Measurements from ENCODE around the gene C12orf54. TPM values are rescaled to one million over a fixed set of nuclear protein-coding genes. Genes with fewer than 3 reads are reported as not detected.
"Not testable (repeated sequence)": the region's sequence is repeated elsewhere in the genome, so short reads cannot be mapped to it uniquely, and the experiment has no call there.

The C12orf54 gene
- total RNA-seq, 1 donor from 2014 or later, result not detected

DNA sequence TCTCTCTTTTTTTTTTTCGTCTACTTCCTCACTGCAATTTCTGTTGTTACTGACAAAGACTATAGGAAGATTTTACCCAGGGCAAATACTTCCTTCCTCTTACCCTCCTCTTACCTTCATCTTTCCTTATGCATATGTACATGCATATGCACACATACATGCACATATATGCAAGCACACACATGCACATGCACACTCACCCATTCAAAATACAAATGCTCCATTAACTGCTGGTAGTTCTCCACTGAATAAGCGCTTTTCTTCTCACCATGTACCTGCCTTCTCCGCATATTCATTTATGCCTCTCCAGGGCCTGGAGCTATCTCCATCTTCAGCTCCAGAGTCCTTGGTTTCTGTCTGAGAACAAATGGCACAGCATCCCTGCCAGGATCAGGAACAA is 632 bp downstream of the C12orf54 start:
- H3K36me3 Mint-ChIP-seq (ENCODE audit: low read depth), result no peaks in the 10 kb centered on the region
- H3K9me3 Mint-ChIP-seq, result peaks cover 8% of the 10 kb centered on the region
- no peak for ATAC-seq (ENCODE audit: low read depth)
- CTCF ChIA-PET, result no interaction called here
- H3K4me1 Mint-ChIP-seq, result no peaks in the 10 kb centered on the region
- intact Hi-C loops (cut with micrococcal nuclease), result no loop called here
- H3K27me3 Mint-ChIP-seq, result no peaks in the 10 kb centered on the region
- TF ChIP-seq, protein P1, sequence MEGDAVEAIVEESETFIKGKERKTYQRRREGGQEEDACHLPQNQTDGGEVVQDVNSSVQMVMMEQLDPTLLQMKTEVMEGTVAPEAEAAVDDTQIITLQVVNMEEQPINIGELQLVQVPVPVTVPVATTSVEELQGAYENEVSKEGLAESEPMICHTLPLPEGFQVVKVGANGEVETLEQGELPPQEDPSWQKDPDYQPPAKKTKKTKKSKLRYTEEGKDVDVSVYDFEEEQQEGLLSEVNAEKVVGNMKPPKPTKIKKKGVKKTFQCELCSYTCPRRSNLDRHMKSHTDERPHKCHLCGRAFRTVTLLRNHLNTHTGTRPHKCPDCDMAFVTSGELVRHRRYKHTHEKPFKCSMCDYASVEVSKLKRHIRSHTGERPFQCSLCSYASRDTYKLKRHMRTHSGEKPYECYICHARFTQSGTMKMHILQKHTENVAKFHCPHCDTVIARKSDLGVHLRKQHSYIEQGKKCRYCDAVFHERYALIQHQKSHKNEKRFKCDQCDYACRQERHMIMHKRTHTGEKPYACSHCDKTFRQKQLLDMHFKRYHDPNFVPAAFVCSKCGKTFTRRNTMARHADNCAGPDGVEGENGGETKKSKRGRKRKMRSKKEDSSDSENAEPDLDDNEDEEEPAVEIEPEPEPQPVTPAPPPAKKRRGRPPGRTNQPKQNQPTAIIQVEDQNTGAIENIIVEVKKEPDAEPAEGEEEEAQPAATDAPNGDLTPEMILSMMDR (IDR thresholded peaks at IDR 0.05), result no peak
- no peak for DNase-seq
- no peak overlapping the region for H3K27ac Mint-ChIP-seq
- no peak overlapping the region for H3K4me3 Mint-ChIP-seq
- POLR2A ChIA-PET, result no interaction called here

DNA sequence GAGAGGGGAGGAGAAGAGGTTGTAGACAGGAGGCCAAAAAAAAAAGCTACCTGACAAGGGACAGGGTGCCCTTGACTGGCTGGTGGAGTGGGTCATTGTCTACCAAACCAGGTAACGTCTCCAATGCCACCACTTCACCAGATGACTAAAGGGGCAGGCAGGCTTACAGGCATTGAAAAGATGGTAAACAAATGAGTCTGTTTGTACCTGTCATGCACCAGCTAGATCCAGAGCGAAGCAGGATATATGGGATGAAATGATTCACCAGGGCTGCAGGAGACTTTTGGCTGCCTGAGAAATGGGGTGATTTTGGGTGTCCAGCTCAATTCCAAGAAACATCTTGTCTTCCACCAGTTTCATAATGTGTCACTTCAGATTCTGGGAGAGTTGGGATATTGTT is 4.0 kb downstream of the C12orf54 start:
- CTCF ChIA-PET, result no interaction called here
- H3K27ac Mint-ChIP-seq, result no peak overlapping the region
- no peak for ATAC-seq (ENCODE audit: low read depth)
- DNase-seq, result no peak
- TF ChIP-seq, protein P1 (IDR thresholded peaks at IDR 0.05), result no peak
- H3K36me3 Mint-ChIP-seq (ENCODE audit: low read depth), result no peaks in the 10 kb centered on the region
- POLR2A ChIA-PET, result no interaction called here
- H3K9me3 Mint-ChIP-seq, result no peaks in the 10 kb centered on the region
- no peak overlapping the region for H3K4me3 Mint-ChIP-seq
- H3K4me1 Mint-ChIP-seq, result no peaks in the 10 kb centered on the region
- intact Hi-C loops (cut with micrococcal nuclease), result no loop called here
- H3K27me3 Mint-ChIP-seq, result no peaks in the 10 kb centered on the region

DNA sequence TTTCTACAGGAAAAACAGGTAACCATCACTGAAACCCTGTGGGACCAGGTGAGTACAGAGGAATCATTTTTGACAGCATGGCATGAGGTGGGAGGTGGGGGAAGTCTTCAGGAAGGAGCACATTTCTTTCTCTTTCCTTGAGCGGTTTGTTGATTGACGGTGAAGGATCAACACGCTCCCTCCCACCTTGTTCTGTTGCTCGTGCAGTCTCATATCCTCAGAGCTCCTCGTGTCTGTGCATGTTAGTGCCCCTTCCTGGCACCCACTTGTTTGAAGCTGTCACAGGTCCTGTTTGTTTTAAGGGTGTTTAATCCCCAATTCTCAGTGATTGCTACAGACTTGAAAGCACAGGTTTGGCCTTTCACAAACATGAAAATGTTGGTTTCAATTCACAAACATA is 4.4 kb downstream of the C12orf54 start:
- ATAC-seq (ENCODE audit: low read depth) (no peak), DNase-seq (no peak)
- ChIA-PET POLR2A (no interaction called here), CTCF (no interaction called here)
- no peak overlapping the region for H3K27ac Mint-ChIP-seq
- intact Hi-C loops (cut with micrococcal nuclease), result no loop called here
- H3K4me1 Mint-ChIP-seq, result no peaks in the 10 kb centered on the region
- H3K27me3 Mint-ChIP-seq, result no peaks in the 10 kb centered on the region
- no peak overlapping the region for H3K4me3 Mint-ChIP-seq
- no peaks in the 10 kb centered on the region for H3K36me3 Mint-ChIP-seq (ENCODE audit: low read depth)
- TF ChIP-seq, protein P1 (IDR thresholded peaks at IDR 0.05), result no peak
- H3K9me3 Mint-ChIP-seq, result no peaks in the 10 kb centered on the region

DNA sequence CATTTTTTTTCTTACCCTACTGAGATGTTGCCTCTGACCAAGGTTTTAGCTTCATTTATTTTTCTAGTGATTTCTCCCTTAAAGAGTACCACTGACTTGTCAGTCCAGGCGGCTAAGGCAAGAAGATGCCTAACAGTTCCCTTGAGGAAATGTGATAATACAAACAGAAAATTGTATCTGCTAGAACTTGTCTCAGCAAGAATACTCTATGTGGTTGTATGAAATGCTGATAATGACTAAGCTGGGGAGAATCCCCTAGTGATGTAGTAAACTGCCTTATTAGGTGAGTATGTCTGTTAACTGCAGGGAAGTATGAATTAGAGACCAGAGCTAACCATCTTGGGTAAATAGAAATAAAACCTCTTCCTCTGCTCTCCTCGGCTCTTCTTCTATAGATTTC is 6.7 kb downstream of the C12orf54 start:
- H3K4me1 Mint-ChIP-seq, result no peaks in the 10 kb centered on the region
- no peaks in the 10 kb centered on the region for H3K36me3 Mint-ChIP-seq (ENCODE audit: low read depth)
- DNase-seq, result no peak
- CTCF ChIA-PET, result no interaction called here
- TF ChIP-seq, protein P1 (IDR thresholded peaks at IDR 0.05), result no peak
- H3K27ac Mint-ChIP-seq, result no peak overlapping the region
- H3K27me3 Mint-ChIP-seq, result no peaks in the 10 kb centered on the region
- no peak for ATAC-seq (ENCODE audit: low read depth)
- intact Hi-C loops (cut with micrococcal nuclease), result no loop called here
- POLR2A ChIA-PET, result no interaction called here
- no peak overlapping the region for H3K4me3 Mint-ChIP-seq
- no peaks in the 10 kb centered on the region for H3K9me3 Mint-ChIP-seq

DNA sequence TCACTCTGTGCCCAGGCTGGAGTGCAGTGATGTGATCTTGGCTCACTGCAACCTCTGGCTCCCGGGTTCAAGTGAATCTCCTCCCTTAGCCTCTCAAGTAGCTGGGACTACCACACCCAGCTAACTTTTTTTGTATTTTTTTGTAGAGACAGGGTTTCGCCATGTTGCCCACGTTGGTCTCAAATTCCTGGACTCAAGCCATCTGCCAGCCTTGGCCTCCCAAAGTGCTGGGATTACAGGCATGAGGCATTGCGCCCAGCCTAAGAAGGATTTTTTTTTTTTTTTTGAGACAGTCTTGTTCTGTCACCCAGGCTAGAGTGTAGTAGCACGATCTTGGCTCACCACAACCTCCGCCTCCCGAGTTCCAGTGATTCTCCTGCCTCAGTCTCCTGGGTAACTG is 7.2 kb downstream of the C12orf54 start:
- H3K9me3 Mint-ChIP-seq; H3K27ac Mint-ChIP-seq; intact Hi-C loops (cut with micrococcal nuclease); ATAC-seq (ENCODE audit: low read depth); CTCF ChIA-PET; DNase-seq; H3K4me1 Mint-ChIP-seq; H3K4me3 Mint-ChIP-seq; POLR2A ChIA-PET; H3K27me3 Mint-ChIP-seq; H3K36me3 Mint-ChIP-seq (ENCODE audit: low read depth): not testable (repeated sequence)

DNA sequence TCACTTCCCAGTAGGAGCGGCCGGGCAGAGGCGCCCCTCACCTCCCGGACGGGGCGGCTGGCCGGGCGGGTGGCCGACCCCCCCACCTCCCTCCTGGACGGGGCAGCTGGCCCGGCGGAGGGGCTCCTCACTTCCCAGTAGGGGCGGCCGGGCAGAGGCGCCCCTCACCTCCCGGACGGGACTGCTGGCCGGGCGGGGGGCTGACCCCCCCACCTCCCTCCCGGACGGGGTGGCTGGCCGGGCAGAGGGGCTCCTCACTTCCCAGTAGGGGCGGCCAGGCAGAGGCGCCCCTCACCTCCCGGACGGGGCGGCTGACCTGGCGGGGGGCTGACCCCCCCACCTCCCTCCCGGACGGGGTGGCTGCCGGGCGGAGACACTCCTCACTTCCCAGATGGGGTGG is 18.0 kb downstream of the C12orf54 start:
- H3K9me3 Mint-ChIP-seq; ATAC-seq (ENCODE audit: low read depth); H3K27ac Mint-ChIP-seq; POLR2A ChIA-PET; intact Hi-C loops (cut with micrococcal nuclease); CTCF ChIA-PET; H3K36me3 Mint-ChIP-seq (ENCODE audit: low read depth); DNase-seq; H3K4me3 Mint-ChIP-seq; H3K4me1 Mint-ChIP-seq: not testable (repeated sequence)
- peaks cover 14% of the 10 kb centered on the region for H3K27me3 Mint-ChIP-seq

DNA sequence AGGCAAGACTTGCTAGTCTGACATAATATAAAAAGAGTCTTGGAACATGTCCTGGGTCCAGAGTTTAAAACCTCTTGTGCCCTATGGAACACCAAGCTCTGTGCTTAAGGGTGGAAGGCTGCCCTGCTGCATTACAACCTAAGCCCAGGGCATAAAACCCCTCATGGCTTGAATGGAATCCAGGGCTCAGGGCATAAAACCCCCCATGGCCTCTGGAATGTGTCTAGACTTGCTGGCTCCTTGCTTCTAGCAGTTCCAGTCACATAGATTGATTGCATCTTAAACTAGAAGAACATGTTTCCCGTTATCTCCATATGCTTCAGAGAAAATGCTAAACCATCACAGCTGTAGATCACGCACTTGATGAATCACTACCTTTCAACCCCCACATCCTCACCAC is 24.5 kb downstream of the C12orf54 start:
- H3K36me3 Mint-ChIP-seq (ENCODE audit: low read depth); POLR2A ChIA-PET; intact Hi-C loops (cut with micrococcal nuclease); H3K4me3 Mint-ChIP-seq; DNase-seq; H3K4me1 Mint-ChIP-seq; H3K27ac Mint-ChIP-seq; ATAC-seq (ENCODE audit: low read depth): not testable (repeated sequence)
- Mint-ChIP-seq H3K9me3 (peaks cover 19% of the 10 kb centered on the region), H3K27me3 (peaks cover 17% of the 10 kb centered on the region)
- CTCF ChIA-PET, result interaction anchor here (0.6 kb wide), 1 partner anchor 8 kb away, joined by 3 read pairs; no protein-coding TSS in a partner anchor
